ENCODE data around the gene DYRK3. TPM values are rescaled to one million over a fixed set of nuclear protein-coding genes. Genes with fewer than 3 reads are reported as not detected.

The DYRK3 gene
- polyA plus RNA-seq, 1 donor (not counting 4 experiments of a cell fraction or from before 2014, with no cell fraction given), result 15.0 TPM

- Histone ChIP-seq H3K27me3 (ENCODE audit: control insufficient read depth, extremely low read depth, insufficient read depth, low read length) (no peaks in the 10 kb centered on the region), H3K9me3 (ENCODE audit: control insufficient read depth, low read depth, low read length) (no peaks in the 10 kb centered on the region), H3K79me2 (ENCODE audit: control insufficient read depth, insufficient read depth, low read length) (no peaks in the 10 kb centered on the region), H4K20me1 (ENCODE audit: control insufficient read depth, extremely low read depth, insufficient read depth, low read length) (no peaks in the 10 kb centered on the region), H3K9me1 (ENCODE audit: control insufficient read depth, extremely low read depth, insufficient read depth, low read length) (no peaks in the 10 kb centered on the region), H3K36me3 (ENCODE audit: control insufficient read depth in 2 of 2, extremely low read depth in 1 of 2, insufficient read depth in 2 of 2, low read length in 2 of 2) (peaks cover 38 to 42% of the 10 kb centered on the region in 2 experiments), H3K27ac (ENCODE audit: control insufficient read depth, insufficient read depth, low read length) (no peak overlapping the region), H2AFZ (ENCODE audit: control insufficient read depth, low read length) (no peak overlapping the region), H3K4me3 (ENCODE audit: control insufficient read depth in 2 of 3, extremely low read depth in 1 of 3, insufficient read depth in 2 of 3, low read depth in 1 of 3, low read length in 3 of 3) (no peak overlapping the region), H3K4me1 (ENCODE audit: control insufficient read depth, extremely low read depth, insufficient read depth, low read length) (no peaks in the 10 kb centered on the region), H3K9ac (ENCODE audit: control insufficient read depth, extremely low read depth, insufficient read depth, low read length) (no peak overlapping the region), H3K4me2 (ENCODE audit: control insufficient read depth, extremely low read depth, insufficient read depth, low read depth, low read length) (no peak overlapping the region)
- FAIRE-seq, result no peak
- TF ChIP-seq EZH2 (IDR thresholded peaks at IDR 0.05; ENCODE audit: low read length), result no peak
- no peak for TF ChIP-seq CTCF (optimal IDR thresholded peaks at IDR 0.05 in 1 of 3, IDR thresholded peaks at IDR 0.05 in 1 of 3, conservative IDR thresholded peaks at IDR 0.05 in 1 of 3; ENCODE audit: extremely low read depth in 1 of 3, insufficient read depth in 2 of 3, low read length in 3 of 3)
- dilution Hi-C loops (cut with MboI; ENCODE audit: extremely low pct_ligation_motif_present, low sequenced_read_pairs), result no loop called here
- no peak for DNase-seq (ENCODE audit: low read depth, low spot score)
Measured at GRCh38 chr1:206604861-206605260, 30.5 kb upstream of the DYRK3 start.

GRCh38 chr1:206606867-206607266 is 28.5 kb upstream of the DYRK3 start:
- peaks cover 8% of the 10 kb centered on the region for H3K4me1 ChIP-seq (ENCODE audit: control insufficient read depth, extremely low read depth, insufficient read depth, low read length)
- no peaks in the 10 kb centered on the region for H3K9me1 ChIP-seq (ENCODE audit: control insufficient read depth, extremely low read depth, insufficient read depth, low read length)
- H3K9me3 ChIP-seq (ENCODE audit: control insufficient read depth, low read depth, low read length), result no peaks in the 10 kb centered on the region
- H3K9ac ChIP-seq (ENCODE audit: control insufficient read depth, extremely low read depth, insufficient read depth, low read length), result no peak overlapping the region
- peaks cover 33 to 43% of the 10 kb centered on the region in 2 experiments for H3K36me3 ChIP-seq (ENCODE audit: control insufficient read depth in 2 of 2, extremely low read depth in 1 of 2, insufficient read depth in 2 of 2, low read length in 2 of 2)
- DNase-seq (ENCODE audit: low read depth, low spot score) (no peak), FAIRE-seq (no peak)
- H4K20me1 ChIP-seq (ENCODE audit: control insufficient read depth, extremely low read depth, insufficient read depth, low read length), result no peaks in the 10 kb centered on the region
- no peaks in the 10 kb centered on the region for H3K27me3 ChIP-seq (ENCODE audit: control insufficient read depth, extremely low read depth, insufficient read depth, low read length)
- TF ChIP-seq CTCF (optimal IDR thresholded peaks at IDR 0.05 in 1 of 3, IDR thresholded peaks at IDR 0.05 in 1 of 3, conservative IDR thresholded peaks at IDR 0.05 in 1 of 3; ENCODE audit: extremely low read depth in 1 of 3, insufficient read depth in 2 of 3, low read length in 3 of 3) (peak; percentile 45 to 73 (median 45)), EZH2 (IDR thresholded peaks at IDR 0.05; ENCODE audit: low read length) (no peak)
- peaks cover 13% of the 10 kb centered on the region for H3K79me2 ChIP-seq (ENCODE audit: control insufficient read depth, insufficient read depth, low read length)
- H3K4me3 ChIP-seq (ENCODE audit: control insufficient read depth in 2 of 3, extremely low read depth in 1 of 3, insufficient read depth in 2 of 3, low read depth in 1 of 3, low read length in 3 of 3), result no peak overlapping the region
- H3K27ac ChIP-seq (ENCODE audit: control insufficient read depth, insufficient read depth, low read length), result no peak overlapping the region
- no peak overlapping the region for H3K4me2 ChIP-seq (ENCODE audit: control insufficient read depth, extremely low read depth, insufficient read depth, low read depth, low read length)
- no peak overlapping the region for H2AFZ ChIP-seq (ENCODE audit: control insufficient read depth, low read length)
- dilution Hi-C loops (cut with MboI; ENCODE audit: extremely low pct_ligation_motif_present, low sequenced_read_pairs), result no loop called here

Measured in keratinocyte (primary cell).